Activated naive CD4-positive, alpha-beta T cell treated with anti-CD3 and anti-CD28 coated beads, Interleukin-2, amount 50 U/mL, for 16 hours (primary cell): ENCODE measurements around the gene PEX14.

ENCODE experiments used
- DNase-seq: peaks from one replicate; pipeline ENCODE4 v3.0.0-alpha.2; 2020

Gene PEX14

GRCh38 chr1:10635085-10635896 lies 160.5 kb downstream of the PEX14 start:
- no peak for DNase-seq

GRCh38 chr1:10635992-10636391 lies 161.2 kb downstream of the PEX14 start:
- no peak for DNase-seq

- no peak for DNase-seq
Observed at GRCh38 chr1:10637400-10637799, 162.7 kb downstream of the PEX14 start.

- DNase-seq, result no peak
Observed at GRCh38 chr1:10637834-10638558, 163.2 kb downstream of the PEX14 start.

GRCh38 chr1:10638559-10639005 lies 163.8 kb downstream of the PEX14 start:
- DNase-seq, result no peak

GRCh38 chr1:10639011-10639774 lies 164.4 kb downstream of the PEX14 start:
- DNase-seq, result no peak

GRCh38 chr1:10639775-10640578 lies 165.2 kb downstream of the PEX14 start:
- no peak for DNase-seq

- no peak for DNase-seq
Observed at GRCh38 chr1:10640843-10641553, 166.2 kb downstream of the PEX14 start.

GRCh38 chr1:10641976-10642375 lies 167.2 kb downstream of the PEX14 start:
- DNase-seq, result no peak

GRCh38 chr1:10642403-10643080 lies 167.8 kb downstream of the PEX14 start:
- no peak for DNase-seq

GRCh38 chr1:10643607-10644306 lies 169.0 kb downstream of the PEX14 start:
- no peak for DNase-seq

- DNase-seq, result no peak
Observed at GRCh38 chr1:10644307-10645128, 169.8 kb downstream of the PEX14 start.

- no peak for DNase-seq
Observed at GRCh38 chr1:10646347-10646861, 171.7 kb downstream of the PEX14 start.

- no peak for DNase-seq
Observed at GRCh38 chr1:10647414-10648170, 172.8 kb downstream of the PEX14 start.

- no peak for DNase-seq
Observed at GRCh38 chr1:10648689-10649516, 174.2 kb downstream of the PEX14 start.

- no peak for DNase-seq
Observed at GRCh38 chr1:10649517-10650201, 174.9 kb downstream of the PEX14 start.
